A673 (cell line): ENCODE measurements around the gene NRM. TPM values are rescaled to one million over a fixed set of nuclear protein-coding genes. Genes with fewer than 3 reads are reported as not detected.

Source experiments
- BruUV-seq: library from RNA; stranded (reverse); fragments of 400-500 nt; replicated peaks from 2 replicates; lab custom pipeline; 2021; lab: Mats Ljungman, UMichigan
- CTCF ChIA-PET: fragments of 300-600 bp; sonication (Branson Sonifier 250); formaldehyde crosslinking; loops from one replicate; lab custom pipeline; 2022; ENCODE audit warnings: antibody characterized with exemption; lab: Charles Lee
- POLR2A ChIA-PET: fragments of 300-600 bp; sonication (Branson Sonifier 250); formaldehyde crosslinking; loops from one replicate; lab custom pipeline; 2022; ENCODE audit warnings: antibody characterized with exemption; ENCODE audit not compliant: low non-redundant PET; lab: Charles Lee
- DNase-seq: peaks from one replicate; pipeline ENCODE4 v3.0.0-alpha.2; 2015; ENCODE audit warnings: low spot score
- H3K27ac ChIP-seq: fragments of 200-600 bp; sonication (generic); 2 replicates; pipeline ENCODE4 v1.5.1; 2016; ENCODE audit warnings: mixed run types, low read depth, mild to moderate bottlenecking, mixed read lengths, antibody characterized with exemption, low read length; ENCODE audit not compliant: poor library complexity, severe bottlenecking
- H3K27me3 ChIP-seq: fragments of 200-600 bp; sonication (generic); replicated peaks from 2 replicates; pipeline ENCODE4 v1.6.1; 2017; ENCODE audit warnings: mixed run types, low read depth, mild to moderate bottlenecking, mixed read lengths, antibody characterized with exemption, low read length; ENCODE audit not compliant: insufficient read depth, poor library complexity
- H3K36me3 ChIP-seq: fragments of 200-600 bp; sonication (generic); 2 replicates; pipeline ENCODE4 v1.6.1; 2016; ENCODE audit warnings: mixed run types, mild to moderate bottlenecking, mixed read lengths, antibody characterized with exemption, low read length; ENCODE audit not compliant: insufficient read depth, poor library complexity, severe bottlenecking
- H3K4me1 ChIP-seq: fragments of 200-600 bp; sonication (generic); 2 replicates; pipeline ENCODE4 v1.6.1; 2017; ENCODE audit warnings: mixed run types, mild to moderate bottlenecking, mixed read lengths, antibody characterized with exemption, low read length; ENCODE audit not compliant: insufficient read depth, poor library complexity, severe bottlenecking
- H3K4me3 ChIP-seq: fragments of 200-600 bp; sonication (generic); 2 replicates; pipeline ENCODE4 v1.5.1; 2016; ENCODE audit warnings: low read depth, mixed run types, mild to moderate bottlenecking, mixed read lengths, low read length; ENCODE audit not compliant: poor library complexity, severe bottlenecking
- H3K9me3 ChIP-seq: fragments of 200-600 bp; sonication (generic); 2 replicates; pipeline ENCODE4 v1.6.1; 2016; ENCODE audit warnings: mixed run types, low read depth, mild to moderate bottlenecking, mixed read lengths, antibody characterized with exemption, low read length; ENCODE audit not compliant: poor library complexity, severe bottlenecking
- CTCF ChIP-seq: fragments of 300-800, 200-600 bp; sonication (generic); conservative IDR thresholded peaks from 2 replicates; pipeline ENCODE4 v1.5.1; 2017; ENCODE audit warnings: low read depth, mild to moderate bottlenecking, antibody characterized with exemption, low read length, moderate library complexity, mixed read lengths
- EZH2 ChIP-seq: fragments of 200-600 bp; sonication (generic); IDR thresholded peaks from 2 replicates; pipeline ENCODE4 v1.6.1; 2017; ENCODE audit warnings: borderline replicate concordance, low read depth, mild to moderate bottlenecking, mixed read lengths, antibody characterized with exemption, low read length; ENCODE audit not compliant: poor library complexity, severe bottlenecking
- intact Hi-C: fragments of 100-400 bp; cut with micrococcal nuclease; formaldehyde crosslinking; loops from one replicate; pipeline ENCODE4 v1.10.0; 2022; ENCODE audit not compliant: unreplicated experiment
- total RNA-seq: library from RNA; stranded (reverse); gene quantifications from 2 replicates; pipeline ENCODE4 v1.2.3, GENCODE V29; 2021

Gene NRM
- total RNA-seq, 1 experiment from 2014 or later, result 49.8 TPM

- ChIA-PET POLR2A (interaction anchor here (0.5 kb wide), 1 partner anchor 1058 kb away, joined by 8 read pairs; no protein-coding TSS in a partner anchor), CTCF (no interaction called here)
- peaks cover 30% of the 10 kb centered on the region for H3K36me3 ChIP-seq
- intact Hi-C loops, result no loop called here
- peak overlapping the region; percentile 92 for H3K27ac ChIP-seq
- no peaks in the 10 kb centered on the region for H3K27me3 ChIP-seq
- no TSS peak for BruUV-seq
- TF ChIP-seq CTCF (no peak), EZH2 (no peak)
- H3K9me3 ChIP-seq, result no peaks in the 10 kb centered on the region
- peak overlapping the region; percentile 99 for H3K4me3 ChIP-seq
- H3K4me1 ChIP-seq, result peaks cover 10% of the 10 kb centered on the region
- DNase-seq, result peak; percentile 83
These were observed 43.3 kb downstream of the NRM start for GRCh38 chr6:30647242-30648116.

GRCh38 chr6:30646450-30647241, 44.1 kb downstream of the NRM start, which contains the start of gene C6orf136:
Gene C6orf136, plus strand, starts transcription at chr6:30647133. Its CDS starts 99 bp downstream, at chr6:30647232.
- intact Hi-C loops, result no loop called here
- Histone ChIP-seq H3K9me3 (no peaks in the 10 kb centered on the region), H3K27me3 (no peaks in the 10 kb centered on the region), H3K27ac (peak within 1 kb of the TSS; percentile 92), H3K36me3 (peaks cover 26% of the 10 kb centered on the region), H3K4me1 (peaks cover 10% of the 10 kb centered on the region), H3K4me3 (peak within 1 kb of the TSS; percentile 99)
- POLR2A ChIA-PET, result interaction anchor here (0.5 to 0.6 kb wide), 2 partner anchors 78 to 1059 kb away, joined by 8 to 12 read pairs; no protein-coding TSS in a partner anchor
- peak; percentile 96 for DNase-seq
- CTCF ChIA-PET, result interaction anchor here (0.5 kb wide), 1 partner anchor 28 kb away, joined by 3 read pairs; no protein-coding TSS in a partner anchor
- TF ChIP-seq CTCF (no peak), EZH2 (no peak)
- BruUV-seq, result TSS peak; percentile 35

GRCh38 chr6:30645989-30646388, 44.8 kb downstream of the NRM start:
- POLR2A ChIA-PET, result no interaction called here
- intact Hi-C loops, result no loop called here

More at GRCh38 chr6:30645989-30646388, 44.8 kb downstream of the NRM start:
- Histone ChIP-seq H3K36me3 (peaks cover 26% of the 10 kb centered on the region), H3K27ac (no peak overlapping the region), H3K9me3 (no peaks in the 10 kb centered on the region), H3K27me3 (no peaks in the 10 kb centered on the region), H3K4me3 (no peak overlapping the region), H3K4me1 (peaks cover 10% of the 10 kb centered on the region)
- no peak for DNase-seq
- TF ChIP-seq EZH2, result no peak
- no peak for TF ChIP-seq CTCF
- CTCF ChIA-PET, result no interaction called here
- BruUV-seq, result no TSS peak
